Lung (tissue), 12 donors: ENCODE measurements around the gene MSMP. TPM values are rescaled to one million over a fixed set of nuclear protein-coding genes. Genes with fewer than 3 reads are reported as not detected.

ENCODE experiments used
- ATAC-seq: fragments of 200-7000 bp; cut with Tn5 transposase; one replicate; pipeline ENCODE4 v1.9.1; 2020; ENCODE audit warnings: moderate number of reproducible peaks; ENCODE audit not compliant: insufficient read depth, low FRiP score
- DNase-seq, 3 donors: peaks; one replicate each; pipeline ENCODE4 v3.0.0-alpha.2; 2013 to 2017
- H3K27ac ChIP-seq, 2 donors: one replicate each; pipeline ENCODE4 v1.5.1; 2013; ENCODE audit warnings: mild to moderate bottlenecking in 2 of 2, moderate library complexity in 2 of 2, control low read depth in 1 of 2, inconsistent platforms in 1 of 2, low read depth in 1 of 2, low read length in 1 of 2
- H3K27me3 ChIP-seq, 3 donors: one replicate each; pipeline ENCODE4 v1.5.1; 2013; ENCODE audit warnings: low read length in 2 of 3; ENCODE audit not compliant: control insufficient read depth in 3 of 3, insufficient read depth in 3 of 3
- H3K36me3 ChIP-seq, 4 donors: one replicate each; pipeline ENCODE4 v1.5.1; 2013; ENCODE audit warnings: low read length in 4 of 4, mild to moderate bottlenecking in 1 of 4, moderate library complexity in 1 of 4; ENCODE audit not compliant: control insufficient read depth in 4 of 4, insufficient read depth in 4 of 4
- H3K4me1 ChIP-seq, 5 donors: one replicate each; pipeline ENCODE4 v1.5.1; 2013; ENCODE audit warnings: low read length in 5 of 5, mild to moderate bottlenecking in 2 of 5, moderate library complexity in 1 of 5; ENCODE audit not compliant: control insufficient read depth in 5 of 5, insufficient read depth in 5 of 5
- H3K4me3 ChIP-seq: one replicate; pipeline ENCODE4 v1.5.1; 2013; ENCODE audit warnings: mild to moderate bottlenecking, control low read depth, moderate library complexity
- H3K9ac ChIP-seq, 2 donors: one replicate each; pipeline ENCODE4 v1.5.1; 2013; ENCODE audit warnings: low read length in 2 of 2, control low read depth in 1 of 2; ENCODE audit not compliant: insufficient read depth in 1 of 2
- H3K9me3 ChIP-seq, 4 donors: one replicate each; pipeline ENCODE4 v1.5.1; 2013; ENCODE audit warnings: low read length in 3 of 4, mild to moderate bottlenecking in 1 of 4, moderate library complexity in 1 of 4; ENCODE audit not compliant: control insufficient read depth in 4 of 4, insufficient read depth in 3 of 4
- CTCF ChIP-seq: IDR thresholded peaks from 2 replicates; pipeline ENCODE4 v1.5.1; 2012; ENCODE audit warnings: mild to moderate bottlenecking; ENCODE audit errors: control extremely low read depth, extremely low read depth
- WGBS, 2 donors: extraction: QIAGEN DNeasy Blood & Tissue Kit; methylation state at CpG; one replicate each; pipeline ENCODE4 v1.1.7; 2013; 5-methylcytosine and 5-hydroxymethylcytosine counted together
- polyA plus RNA-seq, 2 donors: library from polyadenylated mRNA; stranded (reverse); fragments of 200-250 nt; gene quantifications; one replicate each; pipeline ENCODE4 v1.2.1, GENCODE V29; 2013
- total RNA-seq, 2 donors: library from RNA; depleted of rRNA in 1 of 2; stranded (reverse); fragments of >200 nt in 1 of 2; gene quantifications; one replicate each; pipeline ENCODE4 v1.2.1, GENCODE V29; 2014 to 2021
- donor health status: control.
- donor health status: control.
- donor health status: Bipolar disorder and iron deficiency.
- donor health status: healthy.
- donor health status: DM: yes; HTN: yes; CAD: no.

The MSMP gene
- total and polyA plus RNA-seq, 4 donors = 0.62 to 1.6 (median 1.2) TPM; not detected in 1

- H3K4me3 ChIP-seq = peak within 1 kb of the TSS; percentile 35
- DNase-seq = peak; percentile 58 to 71 (median 61)
- peak within 1 kb of the TSS in 1 of 2 donors; percentile 42 for H3K9ac ChIP-seq
- 17 to 25% methylated on average over 32 to 63 of the region's 64 CpGs for WGBS, 2 donors
- peak; percentile 23 for ATAC-seq
- peaks cover 0 to 34% (median 14%) of the 10 kb centered on the region in 5 donors for H3K4me1 ChIP-seq
- no peaks in the 10 kb centered on the region for H3K9me3 ChIP-seq
- H3K27me3 ChIP-seq = no peaks in the 10 kb centered on the region
- TF ChIP-seq CTCF = no peak
- no peaks in the 10 kb centered on the region for H3K36me3 ChIP-seq
- H3K27ac ChIP-seq = peak within 1 kb of the TSS; percentile 67 to 78
Observed at GRCh38 chr9:35791297-35791921, 37.3 kb upstream of the MSMP start, which contains the start of gene NPR2. Gene NPR2, plus strand, starts transcription at chr9:35791591. Its CDS starts 818 bp downstream, at chr9:35792409.

GRCh38 chr9:35790385-35791296 is 36.6 kb upstream of the MSMP start:
- 52 to 58% methylated on average over 37 of the region's 37 CpGs for WGBS, 2 donors
- peaks cover 0 to 34% (median 14%) of the 10 kb centered on the region in 5 donors for H3K4me1 ChIP-seq
- no peak overlapping the region for H3K9ac ChIP-seq
- ATAC-seq = peak; percentile 91
- no peaks in the 10 kb centered on the region for H3K36me3 ChIP-seq
- H3K9me3 ChIP-seq = no peaks in the 10 kb centered on the region
- H3K27ac ChIP-seq = peak overlapping the region in 1 of 2 donors; percentile 76
- H3K4me3 ChIP-seq = no peak overlapping the region
- DNase-seq = peak; percentile 84 to 93 (median 92)
- H3K27me3 ChIP-seq = no peaks in the 10 kb centered on the region
- TF ChIP-seq CTCF = peak; percentile 93

- peaks cover 0 to 34% (median 14%) of the 10 kb centered on the region in 5 donors for H3K4me1 ChIP-seq
- no peaks in the 10 kb centered on the region for H3K9me3 ChIP-seq
- H3K27ac ChIP-seq = no peak overlapping the region
- H3K36me3 ChIP-seq = peaks cover 0 to 3% (median 0%) of the 10 kb centered on the region in 4 donors
- no peak overlapping the region for H3K4me3 ChIP-seq
- no peak overlapping the region for H3K9ac ChIP-seq
- WGBS, 2 donors = 38 to 53% methylated on average over 4 of the region's 4 CpGs
- DNase-seq (no peak), ATAC-seq (no peak)
- no peaks in the 10 kb centered on the region for H3K27me3 ChIP-seq
- no peak for TF ChIP-seq CTCF
Observed at GRCh38 chr9:35790025-35790384, 35.9 kb upstream of the MSMP start.
